RPMI8226 (cell line): Measurements from ENCODE around the gene AQP2.
A peak's percentile ranks its signal among the peaks of the same experiment; 100 is the strongest.
"Not testable (repeated sequence)": the region's sequence is repeated elsewhere in the genome, so short reads cannot be mapped to it uniquely, and the experiment has no call there.

Source experiments
- DNase-seq: peaks from one replicate; pipeline ENCODE4 v3.0.0-alpha.2; 2015

Gene AQP2

DNA sequence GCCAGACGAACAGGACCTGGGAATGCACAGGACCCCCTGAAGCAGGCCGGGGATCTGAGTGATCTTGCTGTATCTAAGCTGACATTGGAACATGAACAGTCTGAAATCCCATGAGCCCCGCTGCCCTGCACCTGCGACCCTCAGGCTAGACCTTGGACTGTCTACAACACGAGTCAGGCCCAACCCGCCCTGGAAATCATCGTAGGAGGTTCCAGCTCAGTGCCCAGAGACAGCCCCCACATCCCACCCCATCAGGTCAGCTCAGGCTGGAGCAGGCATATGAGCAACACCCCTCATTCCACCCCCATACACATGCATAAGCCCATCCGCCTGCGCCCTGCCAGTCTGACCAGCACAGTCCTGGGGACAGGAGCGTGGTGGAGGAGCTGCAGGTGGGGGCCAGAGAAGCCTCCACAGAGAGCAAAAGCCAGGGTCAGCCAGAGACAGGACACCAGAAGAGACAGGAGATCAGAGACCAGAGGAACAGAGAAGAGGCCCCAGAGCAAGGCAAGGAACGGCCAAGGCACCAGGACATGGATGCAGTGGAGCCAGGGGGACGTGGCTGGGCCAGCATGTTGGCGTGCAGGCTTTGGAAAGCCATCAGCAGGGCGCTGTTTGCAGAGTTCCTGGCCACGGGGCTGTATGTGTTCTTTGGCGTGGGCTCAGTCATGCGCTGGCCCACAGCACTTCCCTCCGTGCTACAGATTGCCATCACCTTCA, 22.3 kb downstream of the AQP2 start, which contains the start of gene AQP6:
Gene AQP6 (plus strand): TSS at position 307 of the 720 bp plus-strand sequence. CDS start 227 bp downstream, at position 534.
- no peak for DNase-seq

- no peak for DNase-seq
Measured at GRCh38 chr12:49973361-49973830, 22.9 kb downstream of the AQP2 start.

DNA sequence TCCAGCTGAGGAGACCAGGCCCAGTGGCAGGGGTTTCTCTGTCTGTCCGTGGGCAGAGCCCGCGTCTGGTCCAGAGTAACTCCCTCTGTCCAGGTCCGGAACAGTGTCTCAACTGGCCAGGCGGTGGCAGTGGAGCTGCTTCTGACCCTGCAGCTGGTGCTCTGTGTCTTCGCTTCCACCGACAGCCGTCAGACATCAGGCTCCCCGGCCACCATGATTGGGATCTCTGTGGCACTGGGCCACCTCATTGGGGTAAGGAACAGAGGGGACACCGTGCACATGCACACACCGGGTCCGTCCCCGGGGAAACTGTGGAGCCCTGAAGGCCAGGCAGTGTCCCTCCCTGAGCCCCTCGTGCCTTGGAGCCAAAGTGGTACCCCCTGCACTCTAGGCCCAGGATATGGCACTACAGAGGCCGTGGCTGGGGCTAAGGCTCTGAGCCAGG, 23.7 kb downstream of the AQP2 start:
- DNase-seq = peak; percentile 33

DNA sequence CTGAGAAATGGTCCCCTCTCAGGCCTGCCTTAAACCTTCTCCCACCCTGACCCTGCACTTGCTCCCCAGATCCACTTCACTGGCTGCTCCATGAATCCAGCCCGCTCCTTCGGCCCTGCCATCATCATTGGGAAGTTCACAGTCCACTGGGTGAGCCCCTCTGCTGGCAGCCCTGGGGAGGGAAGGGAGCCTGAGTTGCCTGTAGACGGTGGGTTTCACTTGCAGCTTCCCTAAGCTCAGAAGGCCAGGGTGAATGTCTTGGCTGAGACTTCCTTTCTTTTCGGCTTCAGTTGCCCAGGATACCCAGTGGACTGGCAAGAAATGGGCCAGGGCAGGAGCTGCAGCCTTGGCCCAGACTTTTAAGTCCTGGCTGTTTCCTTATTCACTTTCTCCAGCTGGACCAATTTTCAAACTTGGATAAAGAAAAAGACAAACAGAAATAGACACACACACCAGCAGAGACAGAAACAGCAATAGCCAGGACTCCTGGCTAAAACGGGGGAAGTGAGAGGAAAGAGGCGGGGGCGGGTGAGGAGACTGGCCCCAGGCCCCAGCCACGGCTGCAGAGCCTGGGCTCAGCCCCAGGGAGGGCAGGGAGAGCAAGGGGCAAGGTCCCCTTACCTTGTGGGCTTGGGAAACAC, 24.3 kb downstream of the AQP2 start:
- no peak for DNase-seq

- DNase-seq = no peak
Measured at GRCh38 chr12:49975318-49975761, 24.8 kb downstream of the AQP2 start.

DNA sequence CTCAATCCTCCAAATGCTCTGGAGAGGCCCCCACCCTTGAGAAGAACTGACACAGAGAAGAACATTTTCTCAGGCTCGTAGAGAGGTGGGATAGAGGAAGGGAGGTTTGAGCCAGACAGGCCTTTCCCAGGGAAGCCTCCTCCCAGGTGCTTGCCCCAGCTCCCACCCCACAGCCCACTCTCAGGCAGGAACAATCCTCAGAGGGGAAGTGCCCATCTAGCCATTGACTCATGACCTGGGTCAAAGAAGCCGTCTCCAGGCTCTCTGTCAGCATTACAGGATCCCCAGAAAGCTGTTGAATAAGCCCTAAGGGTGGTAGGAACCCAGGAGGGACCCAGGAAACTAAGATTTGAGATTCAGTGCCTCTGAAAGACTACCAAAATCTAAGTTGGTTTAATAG, 26.0 kb downstream of the AQP2 start:
- DNase-seq = no peak

- DNase-seq = no peak
Measured at GRCh38 chr12:49978125-49978524, 27.6 kb downstream of the AQP2 start.

- DNase-seq = no peak
Measured at GRCh38 chr12:49979016-49979586, 28.6 kb downstream of the AQP2 start.

- DNase-seq = no peak
Measured at GRCh38 chr12:49979791-49980190, 29.3 kb downstream of the AQP2 start.

DNA sequence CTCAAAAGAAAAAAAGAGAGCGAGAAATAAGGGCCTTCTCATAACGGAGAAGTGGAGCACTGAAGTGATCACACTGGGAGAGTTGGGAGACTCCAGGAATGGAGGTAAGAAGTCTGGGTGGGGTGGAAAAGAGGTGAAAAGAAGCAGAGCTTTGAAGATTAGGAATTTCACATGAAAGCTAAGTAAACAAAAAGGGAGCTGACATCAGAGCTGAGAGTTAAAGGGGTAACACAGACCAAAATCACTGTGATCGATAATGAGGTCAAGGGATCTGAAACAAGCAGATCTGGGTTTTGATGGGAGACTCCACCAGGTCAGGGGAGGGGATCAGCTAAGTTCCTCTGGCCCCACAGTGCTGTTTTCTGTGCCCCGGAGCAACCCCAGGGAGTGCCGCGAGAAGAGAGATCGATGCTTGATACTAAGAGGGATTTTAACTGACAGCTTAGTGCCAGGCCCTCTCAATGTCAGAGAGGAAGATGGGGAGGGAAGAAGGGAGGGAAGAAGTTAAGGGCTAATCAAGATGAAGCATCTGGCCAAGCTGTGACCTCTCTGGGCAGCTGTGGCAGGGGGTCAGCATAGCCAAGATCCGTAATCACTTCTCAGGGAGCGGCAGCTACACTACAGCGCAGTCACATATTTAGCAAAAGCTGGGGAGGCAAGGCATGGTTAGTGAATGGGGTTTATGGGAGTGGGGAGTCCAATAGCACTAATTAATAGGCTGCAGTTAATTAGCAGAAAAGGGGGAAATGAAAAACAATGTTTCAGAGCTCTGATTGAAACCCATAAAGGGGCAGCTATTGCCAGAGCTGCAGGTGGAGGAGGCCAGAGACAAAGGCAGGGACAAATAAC, 30.2 kb downstream of the AQP2 start:
- DNase-seq = no peak

DNA sequence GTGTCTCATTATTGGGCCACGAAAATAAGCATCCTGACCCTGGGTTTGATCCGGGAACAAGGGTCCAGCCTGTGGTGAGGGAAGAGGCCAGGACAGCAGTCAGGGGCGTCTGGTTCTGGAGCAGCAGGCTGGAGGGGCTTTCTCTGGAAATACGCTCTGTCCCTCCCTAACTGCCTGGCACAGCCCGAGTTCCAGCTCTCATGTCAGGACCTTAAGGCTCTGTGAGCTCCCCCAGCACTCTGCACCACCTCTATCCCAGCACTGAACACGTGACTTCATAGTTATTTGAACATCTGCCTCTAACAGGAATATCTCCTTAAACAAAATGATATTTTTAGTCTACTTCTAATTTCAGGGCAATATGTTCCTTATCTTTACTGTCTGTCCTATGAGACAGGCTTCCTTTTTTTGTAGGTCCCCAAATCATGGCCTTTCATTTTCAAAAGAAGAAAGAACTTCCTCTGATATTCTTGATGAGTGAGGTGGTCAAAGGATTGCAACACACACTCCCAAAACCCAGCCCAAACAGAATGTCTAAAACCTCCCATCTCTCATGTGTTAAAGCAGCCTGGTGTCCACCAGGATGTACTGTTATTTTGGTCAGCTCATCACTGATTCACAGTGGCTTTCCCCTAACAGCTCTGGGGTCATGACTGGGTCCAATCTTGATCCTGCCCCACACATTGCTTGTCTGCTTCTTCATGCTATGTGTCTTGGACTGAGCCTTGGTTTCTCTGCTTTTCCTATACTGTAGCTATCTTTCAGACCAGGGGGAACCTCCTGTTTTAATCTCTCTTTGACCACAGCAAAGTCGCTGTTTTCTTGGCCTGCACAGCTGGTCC, 31.9 kb downstream of the AQP2 start:
- no peak for DNase-seq

- DNase-seq = no peak
Measured at GRCh38 chr12:49983892-49984291, 33.4 kb downstream of the AQP2 start.

- DNase-seq = no peak
Measured at GRCh38 chr12:49984476-49985359, 34.2 kb downstream of the AQP2 start.

DNA sequence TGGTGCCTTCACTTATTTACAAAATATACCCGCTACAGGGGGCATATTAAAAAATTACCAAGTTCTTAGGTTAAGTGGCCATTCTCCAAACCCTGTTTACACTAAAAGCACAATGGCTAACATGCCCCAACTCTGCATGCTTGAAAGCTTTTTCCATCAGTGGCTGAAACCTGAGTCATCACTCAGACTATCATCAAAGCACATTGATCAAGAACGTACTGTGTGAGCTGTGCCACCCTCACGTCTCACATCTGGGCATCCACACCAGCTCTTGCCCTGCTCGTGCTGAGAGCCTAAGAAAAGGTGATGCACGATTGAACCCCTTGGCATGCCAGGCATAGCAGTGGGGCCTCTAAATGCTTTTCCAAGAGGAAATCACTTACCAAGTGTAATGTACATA, 35.4 kb downstream of the AQP2 start:
- DNase-seq = no peak

DNA sequence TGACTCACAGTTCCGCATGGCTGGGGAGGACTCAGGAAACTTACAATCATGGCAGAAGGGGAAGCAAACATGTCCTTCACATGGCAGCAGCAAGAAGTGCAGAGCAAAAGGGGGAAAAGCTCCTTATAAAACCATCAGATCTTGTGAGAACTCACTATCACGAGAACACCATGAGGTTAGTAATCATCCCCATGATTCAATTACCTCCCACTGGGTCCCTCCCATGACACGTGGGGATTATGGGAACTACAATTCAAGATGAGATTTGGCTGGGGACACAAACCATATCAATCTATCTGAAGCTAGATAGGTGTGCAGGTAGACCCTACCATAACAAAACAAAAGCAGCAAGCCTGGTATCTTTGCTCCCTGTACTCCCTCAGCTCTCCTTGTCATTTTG, 35.9 kb downstream of the AQP2 start:
- DNase-seq = not testable (repeated sequence)

GRCh38 chr12:49987625-49988303, 37.2 kb downstream of the AQP2 start:
- no peak for DNase-seq

GRCh38 chr12:49989400-49989799, 38.9 kb downstream of the AQP2 start:
- DNase-seq = not testable (repeated sequence)

- no peak for DNase-seq
Measured at GRCh38 chr12:49990273-49990672, 39.7 kb downstream of the AQP2 start.

DNA sequence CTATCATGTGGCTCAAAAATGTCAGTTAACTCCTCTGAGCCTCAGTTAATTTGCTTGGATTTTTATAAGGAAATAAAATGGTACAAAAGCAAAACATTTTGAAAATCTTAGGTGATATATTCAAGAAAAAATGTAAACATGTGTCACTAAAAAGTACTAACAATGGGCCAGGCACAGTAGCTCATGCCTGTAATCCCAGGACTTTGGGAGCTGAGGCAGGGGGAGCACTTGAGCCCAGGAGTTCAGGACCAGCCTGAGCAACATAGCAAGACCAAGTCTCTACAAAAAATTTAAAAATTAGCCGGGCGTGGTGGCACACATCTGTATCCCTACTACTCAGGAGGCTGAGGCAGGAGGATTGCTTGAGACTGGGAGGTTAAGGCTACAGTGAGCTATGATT, 47.9 kb downstream of the AQP2 start:
- DNase-seq = no peak

- no peak for DNase-seq
Measured at GRCh38 chr12:50003595-50003994, 53.1 kb downstream of the AQP2 start.
